Breast epithelium (tissue), 3 donors: ENCODE data around the gene SLC9A8.

Experiments
- POLR2A ChIP-seq: fragments of 450-650 bp; IDR thresholded peaks from one replicate; pipeline ENCODE4 v1.6.1; 2016; ENCODE audit warnings: antibody characterized with exemption, mild to moderate bottlenecking, moderate library complexity
- TF ChIP-seq, protein P1 (sequence below), 3 donors: fragments of 450-650 bp; IDR thresholded peaks; one replicate each; pipeline ENCODE4 v1.5.1; 2016 to 2017; ENCODE audit warnings: antibody characterized with exemption in 3 of 3, mild to moderate bottlenecking in 3 of 3, moderate library complexity in 3 of 3

DNA sequence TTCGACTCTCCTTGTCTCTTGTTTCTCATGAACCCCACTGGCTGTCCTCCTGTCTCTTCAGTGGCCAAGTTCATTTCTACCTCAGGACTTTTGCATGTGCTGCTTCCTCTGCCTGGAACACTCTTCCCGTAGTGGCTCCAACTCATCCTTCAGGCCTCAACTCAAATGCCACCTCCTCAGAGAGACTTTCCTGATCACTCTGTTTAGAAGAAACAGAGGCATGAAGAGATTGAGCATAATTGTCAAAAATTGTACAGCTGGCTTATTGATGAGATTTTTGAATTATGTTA lies 17.5 kb upstream of the SLC9A8 start:
- TF ChIP-seq, protein P1, sequence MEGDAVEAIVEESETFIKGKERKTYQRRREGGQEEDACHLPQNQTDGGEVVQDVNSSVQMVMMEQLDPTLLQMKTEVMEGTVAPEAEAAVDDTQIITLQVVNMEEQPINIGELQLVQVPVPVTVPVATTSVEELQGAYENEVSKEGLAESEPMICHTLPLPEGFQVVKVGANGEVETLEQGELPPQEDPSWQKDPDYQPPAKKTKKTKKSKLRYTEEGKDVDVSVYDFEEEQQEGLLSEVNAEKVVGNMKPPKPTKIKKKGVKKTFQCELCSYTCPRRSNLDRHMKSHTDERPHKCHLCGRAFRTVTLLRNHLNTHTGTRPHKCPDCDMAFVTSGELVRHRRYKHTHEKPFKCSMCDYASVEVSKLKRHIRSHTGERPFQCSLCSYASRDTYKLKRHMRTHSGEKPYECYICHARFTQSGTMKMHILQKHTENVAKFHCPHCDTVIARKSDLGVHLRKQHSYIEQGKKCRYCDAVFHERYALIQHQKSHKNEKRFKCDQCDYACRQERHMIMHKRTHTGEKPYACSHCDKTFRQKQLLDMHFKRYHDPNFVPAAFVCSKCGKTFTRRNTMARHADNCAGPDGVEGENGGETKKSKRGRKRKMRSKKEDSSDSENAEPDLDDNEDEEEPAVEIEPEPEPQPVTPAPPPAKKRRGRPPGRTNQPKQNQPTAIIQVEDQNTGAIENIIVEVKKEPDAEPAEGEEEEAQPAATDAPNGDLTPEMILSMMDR (IDR thresholded peaks at IDR 0.05) = no peak
- no peak for TF ChIP-seq POLR2A
